Ovary (tissue), 3 donors: ENCODE data around the gene C3.

ENCODE experiments used
- EP300 ChIP-seq: sonication (generic); formaldehyde crosslinking; IDR thresholded peaks from one replicate; pipeline ENCODE4 v1.6.1; 2017; ENCODE audit warnings: antibody characterized with exemption
- POLR2A ChIP-seq: fragments of 450-650 bp; IDR thresholded peaks from one replicate; pipeline ENCODE4 v1.6.1; 2017; ENCODE audit warnings: antibody characterized with exemption, mild to moderate bottlenecking, moderate library complexity
- TF ChIP-seq, protein P1 (sequence below), 3 donors: fragments of 450-650 bp in 2 of 3; fragments of 200-600 bp in 1 of 3; IDR thresholded peaks; one replicate each; pipeline versions ENCODE4 v1.5.1 to v1.8.0; 2016 to 2022; ENCODE audit warnings: antibody characterized with exemption in 3 of 3, mild to moderate bottlenecking in 1 of 3
- donor health status: DM: no; HTN: no; CAD: no.

DNA sequence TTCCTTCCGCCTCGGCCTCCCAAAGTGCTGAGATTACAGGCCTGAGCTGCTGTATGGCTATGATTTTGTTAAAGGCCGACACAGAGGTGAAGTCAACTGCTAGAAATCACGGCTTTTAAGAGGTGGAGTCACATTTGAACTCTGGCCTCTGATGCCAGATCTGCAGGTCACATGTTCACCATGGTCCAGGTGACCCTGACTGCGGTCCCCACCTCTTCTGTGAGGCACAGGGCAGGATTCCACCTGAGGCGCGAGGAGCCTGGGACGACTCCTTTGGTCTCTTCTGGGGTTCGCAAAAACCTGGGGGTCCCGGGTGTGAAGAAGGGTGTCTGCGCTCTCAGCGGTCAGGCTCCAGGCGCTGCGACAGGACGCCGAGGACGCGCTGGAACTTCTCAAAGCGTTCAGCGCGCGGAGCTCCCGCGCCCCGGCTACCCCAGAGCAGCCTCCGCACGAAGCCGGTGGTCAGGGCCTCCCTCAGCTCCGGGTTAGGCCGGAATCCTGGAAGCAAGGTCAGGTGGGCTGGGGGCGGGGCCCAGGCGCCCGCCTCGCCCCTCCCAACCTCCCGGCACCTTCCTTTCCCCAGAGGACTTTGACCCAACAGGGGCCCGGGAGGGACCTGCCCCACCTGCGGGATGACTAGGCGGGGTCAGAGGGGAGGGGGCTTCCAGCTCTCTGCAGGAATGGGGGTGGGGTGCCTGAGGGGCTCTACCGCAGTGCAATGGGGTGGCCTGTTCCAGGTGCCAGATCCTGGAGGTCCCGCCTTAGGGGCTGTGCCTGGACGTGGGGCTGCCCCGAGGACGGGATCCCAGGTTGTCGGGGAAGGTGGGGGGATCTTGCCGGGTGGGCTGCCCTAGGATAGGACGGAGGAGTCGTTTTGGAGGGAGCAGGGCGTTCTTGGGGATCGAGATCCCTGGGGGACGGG is 32.1 kb upstream of the C3 start:
- TF ChIP-seq, protein P1, sequence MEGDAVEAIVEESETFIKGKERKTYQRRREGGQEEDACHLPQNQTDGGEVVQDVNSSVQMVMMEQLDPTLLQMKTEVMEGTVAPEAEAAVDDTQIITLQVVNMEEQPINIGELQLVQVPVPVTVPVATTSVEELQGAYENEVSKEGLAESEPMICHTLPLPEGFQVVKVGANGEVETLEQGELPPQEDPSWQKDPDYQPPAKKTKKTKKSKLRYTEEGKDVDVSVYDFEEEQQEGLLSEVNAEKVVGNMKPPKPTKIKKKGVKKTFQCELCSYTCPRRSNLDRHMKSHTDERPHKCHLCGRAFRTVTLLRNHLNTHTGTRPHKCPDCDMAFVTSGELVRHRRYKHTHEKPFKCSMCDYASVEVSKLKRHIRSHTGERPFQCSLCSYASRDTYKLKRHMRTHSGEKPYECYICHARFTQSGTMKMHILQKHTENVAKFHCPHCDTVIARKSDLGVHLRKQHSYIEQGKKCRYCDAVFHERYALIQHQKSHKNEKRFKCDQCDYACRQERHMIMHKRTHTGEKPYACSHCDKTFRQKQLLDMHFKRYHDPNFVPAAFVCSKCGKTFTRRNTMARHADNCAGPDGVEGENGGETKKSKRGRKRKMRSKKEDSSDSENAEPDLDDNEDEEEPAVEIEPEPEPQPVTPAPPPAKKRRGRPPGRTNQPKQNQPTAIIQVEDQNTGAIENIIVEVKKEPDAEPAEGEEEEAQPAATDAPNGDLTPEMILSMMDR (IDR thresholded peaks at IDR 0.05): no peak
- no peak for TF ChIP-seq POLR2A
- TF ChIP-seq EP300: no peak
